Measurements from ENCODE around the gene KLRC2. TPM values are rescaled to one million over a fixed set of nuclear protein-coding genes. Genes with fewer than 3 reads are reported as not detected.
A peak's percentile ranks its signal among the peaks of the same experiment; 100 is the strongest.
"Not testable (repeated sequence)": the region's sequence is repeated elsewhere in the genome, so short reads cannot be mapped to it uniquely, and the experiment has no call there.

KLRC2 gene
- total RNA-seq (2012; rRNA removed) (not detected in 2 replicates), polyA plus RNA-seq (2012; rRNA removed) (not detected in 2 replicates), Bru-seq, nascent RNA (not detected), BruChase-seq, experiment 1, labeled RNA remaining after a 6-hour chase (not detected), BruChase-seq, experiment 2, labeled RNA remaining after a 2-hour chase (not detected)
- not detected in 2 replicates for polyA plus RNA-seq (2012; cell fraction: cytosol; rRNA removed)
- not detected in 2 replicates for polyA plus RNA-seq (2012; cell fraction: nucleus; rRNA removed; ENCODE audit: low replicate concordance)
- long read RNA-seq = 0 reads

- H2BK15ac ChIP-seq (ENCODE audit: low read depth, low read length); H3K4me1 ChIP-seq (ENCODE audit: control insufficient read depth, insufficient read depth, low read length); H2AK9ac ChIP-seq (replicated peaks; ENCODE audit: low read depth, low read length, poor library complexity); H3K36me3 ChIP-seq (ENCODE audit: control insufficient read depth, insufficient read depth, low read length); H2AK5ac ChIP-seq (ENCODE audit: low read depth, low read length); DNase-seq; H4K20me1 ChIP-seq (ENCODE audit: insufficient read depth, low read length); H3K23ac ChIP-seq (ENCODE audit: low read depth, low read length); in situ Hi-C loops (cut with MboI; ENCODE audit: low sequenced_read_pairs); H2BK5ac ChIP-seq (ENCODE audit: low read depth, low read length, poor library complexity, severe bottlenecking); H3K27ac ChIP-seq (ENCODE audit: insufficient read depth, low read length); H3K14ac ChIP-seq (replicated peaks; ENCODE audit: low read depth, low read length); H2BK120ac ChIP-seq (ENCODE audit: low read depth, low read length); POLR2A ChIA-PET (ENCODE audit: unreplicated experiment); H4K5ac ChIP-seq (ENCODE audit: low read depth, low read length); H4K8ac ChIP-seq (ENCODE audit: low read depth in 2 of 2, low read length in 2 of 2); BruUV-seq (replicated peaks); intact Hi-C loops (cut with micrococcal nuclease); H3K18ac ChIP-seq (ENCODE audit: low read depth, low read length); H4K91ac ChIP-seq (ENCODE audit: insufficient read depth, low read depth, low read length); H3K9me1 ChIP-seq (ENCODE audit: insufficient read depth, low read length); H2AFZ ChIP-seq (replicated peaks; ENCODE audit: low read length, poor library complexity); H3K56ac ChIP-seq (ENCODE audit: extremely low read depth, insufficient read depth, low read length); H2BK20ac ChIP-seq (ENCODE audit: low read depth, low read length); H3K9ac ChIP-seq (ENCODE audit: low read depth, low read length); CTCF ChIA-PET; H3K27me3 ChIP-seq (ENCODE audit: control insufficient read depth, insufficient read depth, low read length); dilution Hi-C loops (cut with HindIII; ENCODE audit: low sequenced_read_pairs, unreplicated experiment); H3K4ac ChIP-seq (ENCODE audit: low read depth, low read length); H3K9me3 ChIP-seq (ENCODE audit: control insufficient read depth, insufficient read depth, low read length); H3K4me2 ChIP-seq (ENCODE audit: low read depth, low read length); H3K4me3 ChIP-seq (ENCODE audit: insufficient read depth, low read depth, low read length); H3K79me1 ChIP-seq (ENCODE audit: low read depth in 1 of 2, low read length in 2 of 2): not testable (repeated sequence)
- WGBS, 2 experiments (ENCODE audit: extremely low coverage in 2 of 2, insufficient read length in 1 of 2) = no CpG with 5 or more reads among the region's 3 CpGs
- ATAC-seq (ENCODE audit: low read depth) = peak; percentile 53
Measured at GRCh38 chr12:10435816-10436215, at the start of gene KLRC2. Gene KLRC2 (minus strand): TSS chr12:10436010. CDS start chr12:10435986, 24 bp downstream.

- H3K4me3 ChIP-seq (ENCODE audit: insufficient read depth, low read depth, low read length); ATAC-seq (ENCODE audit: low read depth); POLR2A ChIA-PET (ENCODE audit: unreplicated experiment); H2AK9ac ChIP-seq (replicated peaks; ENCODE audit: low read depth, low read length, poor library complexity); BruUV-seq (replicated peaks); H2BK120ac ChIP-seq (ENCODE audit: low read depth, low read length); H2BK20ac ChIP-seq (ENCODE audit: low read depth, low read length); in situ Hi-C loops (cut with MboI; ENCODE audit: low sequenced_read_pairs); dilution Hi-C loops (cut with HindIII; ENCODE audit: low sequenced_read_pairs, unreplicated experiment); H2AFZ ChIP-seq (replicated peaks; ENCODE audit: low read length, poor library complexity); H4K5ac ChIP-seq (ENCODE audit: low read depth, low read length); intact Hi-C loops (cut with micrococcal nuclease); H3K36me3 ChIP-seq (ENCODE audit: control insufficient read depth, insufficient read depth, low read length); H3K4me1 ChIP-seq (ENCODE audit: control insufficient read depth, insufficient read depth, low read length); H3K4ac ChIP-seq (ENCODE audit: low read depth, low read length); DNase-seq; H3K79me1 ChIP-seq (ENCODE audit: low read depth in 1 of 2, low read length in 2 of 2); H3K14ac ChIP-seq (replicated peaks; ENCODE audit: low read depth, low read length); H2BK5ac ChIP-seq (ENCODE audit: low read depth, low read length, poor library complexity, severe bottlenecking); H2BK15ac ChIP-seq (ENCODE audit: low read depth, low read length); H3K23ac ChIP-seq (ENCODE audit: low read depth, low read length); H3K18ac ChIP-seq (ENCODE audit: low read depth, low read length); H4K20me1 ChIP-seq (ENCODE audit: insufficient read depth, low read length); H3K27ac ChIP-seq (ENCODE audit: insufficient read depth, low read length); H3K9me3 ChIP-seq (ENCODE audit: control insufficient read depth, insufficient read depth, low read length); CTCF ChIA-PET; H3K9me1 ChIP-seq (ENCODE audit: insufficient read depth, low read length); H3K9ac ChIP-seq (ENCODE audit: low read depth, low read length); H4K8ac ChIP-seq (ENCODE audit: low read depth in 2 of 2, low read length in 2 of 2); H3K56ac ChIP-seq (ENCODE audit: extremely low read depth, insufficient read depth, low read length); H4K91ac ChIP-seq (ENCODE audit: insufficient read depth, low read depth, low read length); H2AK5ac ChIP-seq (ENCODE audit: low read depth, low read length); H3K27me3 ChIP-seq (ENCODE audit: control insufficient read depth, insufficient read depth, low read length); H3K4me2 ChIP-seq (ENCODE audit: low read depth, low read length): not testable (repeated sequence)
- WGBS, 2 experiments (ENCODE audit: extremely low coverage in 2 of 2, insufficient read length in 1 of 2) = no CpG with 5 or more reads among the region's 2 CpGs
Measured at GRCh38 chr12:10481901-10482300, 46.1 kb upstream of the KLRC2 start.

All from IMR-90 (cell line).